Suppressor macrophage (primary cell): ENCODE measurements around the gene ABCF3.

ENCODE experiments used
- DNase-seq, 4 experiments: peaks; one replicate each; pipeline ENCODE4 v3.0.0-alpha.2; 2020 to 2022

Gene ABCF3

GRCh38 chr3:184168363-184169120 is 17.5 kb upstream of the ABCF3 start:
- no peak for DNase-seq

- no peak for DNase-seq
Observed at GRCh38 chr3:184169896-184170875, 15.8 kb upstream of the ABCF3 start.

GRCh38 chr3:184171562-184171961 is 14.4 kb upstream of the ABCF3 start:
- peak in 1 of 4 experiments; percentile 9 for DNase-seq

- no peak for DNase-seq
Observed at GRCh38 chr3:184172681-184173373, 13.2 kb upstream of the ABCF3 start.

GRCh38 chr3:184173374-184173722 is 12.7 kb upstream of the ABCF3 start:
- DNase-seq, result no peak

GRCh38 chr3:184174284-184174645 is 11.7 kb upstream of the ABCF3 start:
- DNase-seq, result no peak

- DNase-seq, result peak; percentile 99 to 100 (median 99)
Observed at GRCh38 chr3:184174646-184175492, 11.1 kb upstream of the ABCF3 start, which contains the start of gene AP2M1. TSS of gene AP2M1 (plus strand) at chr3:184174855. CDS start at chr3:184176994, 2,139 bp downstream.

GRCh38 chr3:184175506-184175905 is 10.5 kb upstream of the ABCF3 start:
- no peak for DNase-seq

GRCh38 chr3:184175981-184176376 is 10.0 kb upstream of the ABCF3 start:
- peak in 1 of 4 experiments; percentile 10 for DNase-seq

GRCh38 chr3:184176377-184177330 is 9.3 kb upstream of the ABCF3 start:
- peak; percentile 69 to 81 (median 78) for DNase-seq

- peak in 3 of 4 experiments; percentile 56 to 65 (median 61) for DNase-seq
Observed at GRCh38 chr3:184177331-184177731, 8.7 kb upstream of the ABCF3 start.

- DNase-seq, result no peak
Observed at GRCh38 chr3:184177767-184178306, 8.2 kb upstream of the ABCF3 start.

GRCh38 chr3:184178521-184179138 is 7.4 kb upstream of the ABCF3 start:
- peak; percentile 69 to 89 (median 81) for DNase-seq

- peak; percentile 43 to 71 (median 67) for DNase-seq
Observed at GRCh38 chr3:184180165-184180564, 5.8 kb upstream of the ABCF3 start.

GRCh38 chr3:184181596-184181995 is 4.4 kb upstream of the ABCF3 start:
- DNase-seq, result no peak

GRCh38 chr3:184183679-184184078 is 2.3 kb upstream of the ABCF3 start:
- no peak for DNase-seq

- DNase-seq, result no peak
Observed at GRCh38 chr3:184184546-184185230, 1.3 kb upstream of the ABCF3 start.

- DNase-seq, result peak; percentile 100
Observed at GRCh38 chr3:184185461-184186183, 377 bp upstream of the ABCF3 start.

GRCh38 chr3:184186902-184187207 is 856 bp downstream of the ABCF3 start:
- no peak for DNase-seq
